ENCODE results near the gene BORCS6.
A peak's percentile ranks its signal among the peaks of the same experiment; 100 is the strongest.
"Not testable (repeated sequence)": the region's sequence is repeated elsewhere in the genome, so short reads cannot be mapped to it uniquely, and the experiment has no call there.

BORCS6 gene

DNA sequence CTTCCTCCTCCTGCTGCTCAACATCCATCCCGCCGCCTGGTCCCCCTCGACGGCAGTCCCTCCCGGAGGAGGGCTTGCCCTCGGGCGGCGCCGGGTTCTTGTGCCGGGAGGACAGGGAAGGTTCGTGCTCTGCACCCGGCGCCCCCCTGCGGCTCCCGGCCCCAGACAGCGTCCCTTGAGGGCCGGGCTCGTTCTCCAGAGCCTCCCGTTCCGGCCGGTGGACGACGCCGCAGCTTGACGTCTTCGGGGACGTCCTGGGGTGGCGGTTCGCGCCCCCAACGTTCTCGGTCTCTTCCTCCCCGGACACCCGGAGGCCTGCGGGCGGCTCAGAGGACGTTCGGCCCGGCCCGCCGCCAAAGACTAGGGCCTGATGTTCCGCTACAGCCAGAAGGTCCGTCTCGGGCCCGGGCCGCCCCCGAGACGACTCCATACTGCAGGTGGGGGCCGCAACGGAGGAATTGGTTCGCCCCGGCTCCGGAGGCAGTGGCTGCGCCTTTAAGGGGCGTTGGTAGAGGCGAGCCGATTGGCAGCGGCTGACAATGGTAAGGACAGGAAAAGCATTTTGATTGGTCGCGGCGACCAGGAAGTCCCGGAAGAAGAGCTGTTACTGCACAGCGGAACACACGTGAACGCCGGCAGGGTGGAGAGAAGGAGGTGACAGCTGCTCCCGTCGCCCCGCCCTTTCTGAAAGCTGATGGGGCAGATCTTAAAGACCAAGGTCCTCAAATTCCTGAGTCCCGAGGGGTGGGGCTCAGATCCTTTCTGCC lies at the start of gene BORCS6:
Gene BORCS6, minus strand, starts transcription at position 470 of the 767 bp plus-strand sequence. Its CDS starts 40 bp downstream, at position 430.
- peak; percentile 98 for DNase-seq

DNA sequence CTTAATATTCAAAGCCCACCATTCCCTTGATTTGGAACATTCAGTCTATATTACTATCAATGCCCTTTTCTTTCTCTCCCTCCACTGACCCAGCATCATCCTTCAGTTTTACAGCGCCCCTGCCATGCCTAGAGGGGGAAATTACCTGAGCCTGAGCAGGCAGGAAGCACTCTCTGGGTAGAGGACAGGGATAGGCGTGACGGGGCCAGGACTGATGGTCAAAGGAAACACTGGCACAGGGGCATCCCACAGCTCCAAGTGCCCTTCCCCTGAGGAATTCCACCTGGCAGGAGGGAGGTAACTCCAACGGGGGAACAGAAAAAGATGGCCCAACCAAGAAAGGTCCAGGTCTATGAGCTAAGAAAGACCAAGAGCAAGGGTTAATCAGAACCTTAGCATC lies 47.9 kb upstream of the BORCS6 start:
- no peak for DNase-seq

DNA sequence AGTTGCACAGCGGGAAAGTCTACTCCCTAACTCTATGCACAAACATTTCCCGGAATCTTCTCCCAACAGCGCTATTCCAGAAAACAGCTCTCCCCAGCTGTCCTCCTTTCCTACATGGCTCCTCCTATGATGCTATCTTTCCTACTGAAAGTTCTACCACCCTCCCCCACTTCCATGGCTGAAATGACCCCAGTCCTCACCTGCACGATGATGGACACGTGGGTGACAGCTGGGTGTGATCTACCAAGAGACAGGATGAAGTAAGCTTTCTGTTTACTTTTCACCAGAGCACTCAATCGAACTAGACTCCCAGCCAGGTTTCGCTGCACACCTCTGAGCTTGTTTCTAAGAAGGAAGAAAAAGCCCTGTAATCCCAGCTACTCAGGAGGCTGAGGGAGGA lies 47.2 kb upstream of the BORCS6 start:
- DNase-seq: no peak

DNA sequence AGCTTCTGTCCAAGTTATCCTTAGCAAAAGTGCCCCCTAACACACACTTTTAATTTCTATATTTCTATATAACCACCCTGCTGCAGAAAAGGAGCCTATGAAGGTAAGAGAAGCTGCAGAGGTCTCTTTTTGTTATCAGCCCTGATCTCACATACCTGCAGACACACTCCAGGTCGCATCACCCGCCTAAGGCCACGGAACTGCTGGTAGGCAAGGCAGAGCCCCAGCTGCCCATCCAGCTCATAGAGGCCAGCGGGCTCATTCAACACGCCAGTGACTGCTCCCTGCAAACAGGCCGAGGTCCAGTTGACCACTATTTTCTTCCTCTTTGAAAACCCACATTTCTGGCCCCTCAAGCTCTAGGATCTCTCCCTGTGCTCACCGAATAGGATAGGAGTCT lies 45.7 kb upstream of the BORCS6 start:
- no peak for DNase-seq

DNA sequence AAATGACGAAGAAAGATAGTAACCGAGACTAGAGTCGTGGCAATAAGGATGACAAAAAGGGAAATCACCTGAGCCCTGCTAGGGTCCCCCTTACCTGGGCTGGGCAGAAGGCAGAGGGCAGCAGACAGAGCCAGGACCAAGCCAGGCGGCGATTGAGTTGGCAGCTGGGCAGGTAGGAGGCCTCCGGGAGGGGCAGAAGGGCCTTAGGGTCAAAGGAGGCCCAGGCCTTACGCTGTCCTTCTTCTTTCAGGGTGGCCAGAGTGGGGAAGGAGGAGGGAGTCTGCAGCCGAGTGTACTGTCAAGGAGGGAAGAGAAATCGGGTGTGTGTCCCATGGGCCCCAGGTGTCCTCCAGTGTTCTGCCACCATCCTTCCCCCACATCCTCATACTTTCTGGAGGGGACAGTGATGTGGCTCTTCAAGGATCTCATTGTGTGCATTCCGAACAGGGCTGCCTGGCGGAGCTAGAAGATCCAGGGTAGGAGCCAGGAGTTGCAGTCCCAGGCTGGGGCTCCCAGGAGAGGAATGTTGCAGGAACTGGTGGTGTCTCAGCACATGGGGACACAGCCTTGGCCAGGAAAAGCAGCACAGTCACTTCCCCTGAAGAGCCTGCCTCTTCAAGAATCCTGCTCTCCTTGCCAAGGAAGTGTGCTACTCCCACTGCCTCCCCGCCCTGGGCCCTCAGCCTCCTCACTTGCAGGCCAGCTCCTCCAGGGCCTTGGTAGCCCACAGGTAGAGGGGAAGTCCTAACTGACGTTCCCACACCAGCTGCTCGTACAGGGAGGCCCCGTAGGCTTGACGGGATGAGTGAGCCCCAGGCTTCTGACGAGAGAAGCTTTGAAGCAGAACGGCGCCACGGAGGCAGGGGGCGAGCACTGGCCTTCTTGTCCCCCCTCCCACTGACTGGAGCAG lies 44.6 kb upstream of the BORCS6 start:
- no peak for DNase-seq

DNA sequence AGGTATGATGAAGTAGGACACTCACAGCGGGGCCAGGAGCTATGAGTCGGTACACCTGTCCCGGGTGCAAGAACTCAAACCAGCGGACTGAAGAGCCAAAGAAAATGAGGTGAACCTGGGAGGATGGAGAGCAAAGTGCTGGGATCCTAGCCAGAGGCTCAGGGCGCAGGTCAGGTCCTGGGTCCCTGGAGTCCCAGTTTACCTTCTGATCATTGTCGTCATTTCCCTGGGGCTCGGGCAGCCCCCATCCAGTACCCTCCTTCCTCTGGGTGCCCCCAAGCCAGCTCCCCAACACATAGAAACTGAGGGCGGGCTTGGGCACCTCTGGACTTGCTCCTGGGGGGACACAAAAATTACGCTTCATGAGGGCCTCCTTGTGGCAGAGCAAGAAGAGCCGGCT lies 41.7 kb upstream of the BORCS6 start:
- no peak for DNase-seq

DNA sequence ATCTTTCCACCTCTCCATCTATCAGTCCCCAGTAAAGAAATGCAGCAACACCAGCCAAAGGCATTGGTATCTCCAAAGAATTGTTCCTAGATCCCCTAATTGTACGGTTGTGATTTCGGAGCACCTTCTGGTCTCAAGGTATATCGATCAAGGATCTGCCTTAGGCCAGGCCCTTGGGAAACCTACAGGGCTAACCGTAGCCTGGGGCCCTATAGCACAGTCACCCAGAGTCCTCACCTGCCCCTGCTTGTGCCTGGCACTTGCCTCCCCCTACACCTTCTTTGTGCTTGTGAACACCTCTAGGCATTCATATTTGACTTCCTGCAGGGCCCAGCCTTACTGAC lies 37.2 kb upstream of the BORCS6 start:
- no peak for DNase-seq

DNA sequence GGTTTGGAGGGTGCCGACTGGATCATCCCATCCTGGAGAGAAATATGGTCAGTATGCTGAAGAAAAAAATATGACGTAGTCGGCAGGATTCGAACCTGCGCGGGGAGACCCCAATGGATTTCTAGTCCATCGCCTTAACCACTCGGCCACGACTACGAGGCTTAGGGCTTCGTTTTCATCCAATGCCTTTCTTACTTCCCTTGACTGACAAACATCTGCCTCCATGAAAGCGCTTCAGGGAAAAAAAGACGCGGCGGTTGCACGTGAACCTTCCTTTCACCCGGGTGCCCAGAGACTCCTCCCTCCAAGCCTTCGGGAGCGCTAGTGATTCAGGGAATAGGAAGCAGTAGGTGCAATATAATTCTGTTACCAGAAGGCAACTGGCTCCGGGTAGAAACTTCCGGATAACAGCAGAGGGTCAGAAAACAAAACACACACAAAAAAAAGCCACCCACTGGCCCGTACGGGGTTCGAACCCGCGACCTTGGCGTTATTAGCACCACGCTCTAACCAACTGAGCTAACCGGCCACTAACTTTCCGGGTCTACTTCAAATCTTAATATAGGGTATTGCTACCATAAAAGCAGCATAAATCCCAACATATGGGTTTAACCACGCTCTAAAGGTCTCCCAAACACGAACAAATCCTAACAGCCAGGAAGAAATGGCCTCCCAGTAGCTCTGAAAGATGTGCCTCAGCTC lies 36.7 kb upstream of the BORCS6 start:
- DNase-seq: peak; percentile 93

DNA sequence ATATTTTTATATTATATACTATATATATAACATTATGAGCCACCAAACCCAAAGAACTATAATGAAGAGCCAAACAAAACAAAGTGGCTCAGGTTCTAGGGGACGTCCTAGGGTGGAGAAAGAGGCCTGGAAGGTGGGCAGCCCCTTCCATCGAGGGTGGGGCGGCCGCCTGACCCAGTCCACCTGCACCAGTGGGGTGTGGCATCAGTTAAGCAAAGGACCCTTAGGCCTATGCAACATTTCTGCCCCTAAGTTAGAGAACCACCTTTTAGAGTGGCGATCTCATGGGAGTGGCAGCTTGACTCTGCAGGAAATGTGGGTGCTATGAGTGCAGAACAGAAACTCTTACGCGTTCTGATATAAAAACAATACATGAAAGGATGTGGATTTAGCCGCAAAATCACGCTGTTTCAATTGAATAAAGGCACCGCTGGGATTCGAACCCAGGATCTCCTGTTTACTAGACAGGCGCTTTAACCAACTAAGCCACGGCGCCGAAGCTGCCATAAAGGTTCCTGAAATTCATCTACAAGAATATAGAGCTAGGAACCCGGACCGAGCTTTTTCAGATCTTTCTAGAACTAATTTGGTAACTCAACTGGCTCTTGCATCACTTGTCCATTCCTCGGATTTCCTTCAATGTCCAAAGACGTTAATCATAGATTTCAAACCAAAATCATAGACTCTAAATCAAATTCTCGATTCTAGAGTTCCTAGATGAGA lies 36.0 kb upstream of the BORCS6 start:
- peak; percentile 76 for DNase-seq

DNA sequence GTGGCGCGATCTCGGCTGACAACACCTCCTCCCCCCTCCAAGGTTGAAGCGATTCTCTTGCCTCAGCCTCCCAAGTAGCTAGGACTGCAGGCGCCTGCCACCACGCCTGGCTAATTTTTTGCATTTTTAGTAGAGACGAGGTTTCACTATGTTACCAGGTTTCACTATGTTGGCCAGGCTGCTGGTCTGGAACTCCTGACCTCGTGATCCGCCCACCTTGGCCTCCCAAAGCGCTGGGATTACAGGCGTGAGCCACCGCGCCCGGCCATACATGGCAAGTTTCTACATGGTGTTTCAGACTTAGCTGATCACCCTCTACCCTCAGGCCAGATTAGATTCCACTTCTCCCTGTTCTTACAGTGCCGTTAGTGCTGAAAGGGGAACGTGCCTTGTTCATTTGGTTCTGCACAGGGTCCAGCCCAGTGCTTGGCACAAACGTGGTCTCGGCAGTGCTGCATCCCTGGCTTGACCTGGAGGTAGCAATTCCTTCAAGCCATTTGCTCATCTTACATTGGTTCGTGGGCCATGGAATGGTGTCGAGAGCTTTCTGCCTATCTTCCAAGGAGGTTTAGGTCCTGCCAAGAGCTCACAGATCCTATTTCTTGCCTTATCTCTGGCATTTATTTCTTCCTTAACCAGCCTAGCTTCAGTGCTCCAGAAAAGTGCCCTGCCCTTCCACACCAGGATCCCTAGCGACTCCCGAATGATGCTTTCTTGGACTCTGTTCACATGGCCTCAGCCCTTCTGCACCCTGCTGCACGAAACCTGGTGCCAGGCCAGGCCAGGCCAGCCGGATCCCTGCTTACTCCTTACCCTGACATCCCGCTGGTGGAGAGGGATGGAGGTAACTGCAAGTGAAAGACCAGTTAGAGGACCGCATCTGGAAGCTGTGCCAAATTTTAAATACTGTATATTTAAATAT lies 35.2 kb upstream of the BORCS6 start:
- DNase-seq: peak; percentile 38

DNA sequence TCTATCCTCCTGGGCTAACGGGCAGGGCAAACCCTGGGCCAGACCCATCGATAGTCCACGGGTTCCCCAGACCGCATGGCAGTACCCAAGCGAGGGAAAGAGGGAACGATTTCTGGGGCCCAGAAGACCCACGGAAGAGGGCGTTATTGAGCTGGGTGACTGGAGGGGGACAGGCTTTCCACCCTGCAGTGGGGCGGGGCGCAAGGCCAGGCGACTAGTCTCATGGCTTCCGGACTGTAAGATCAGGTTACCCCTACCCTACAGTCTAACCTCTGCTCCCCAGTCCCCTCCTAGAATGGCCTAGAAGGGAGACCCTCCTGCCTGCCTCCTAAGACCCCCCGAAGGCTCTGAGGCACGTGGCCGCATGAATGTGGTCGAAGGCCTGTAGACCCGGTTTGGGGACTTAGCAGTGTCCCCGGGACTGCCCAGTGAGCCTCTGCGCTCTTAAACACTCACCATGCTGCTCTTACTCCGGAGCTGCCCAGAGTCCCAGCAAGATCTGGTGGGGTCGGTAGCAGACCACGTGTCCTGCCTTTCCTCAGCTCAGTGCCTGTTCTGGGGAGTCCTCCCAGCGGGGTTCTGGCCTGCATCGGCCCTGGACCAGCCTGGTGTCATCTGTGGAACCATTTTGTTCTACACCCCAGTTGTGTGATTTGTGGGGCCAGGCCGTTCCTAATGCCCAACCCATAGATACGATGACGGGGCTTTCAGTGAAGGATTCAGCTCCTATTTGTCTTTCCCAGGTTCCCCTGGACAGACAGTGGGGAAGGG lies 33.6 kb upstream of the BORCS6 start:
- peak; percentile 81 for DNase-seq

DNA sequence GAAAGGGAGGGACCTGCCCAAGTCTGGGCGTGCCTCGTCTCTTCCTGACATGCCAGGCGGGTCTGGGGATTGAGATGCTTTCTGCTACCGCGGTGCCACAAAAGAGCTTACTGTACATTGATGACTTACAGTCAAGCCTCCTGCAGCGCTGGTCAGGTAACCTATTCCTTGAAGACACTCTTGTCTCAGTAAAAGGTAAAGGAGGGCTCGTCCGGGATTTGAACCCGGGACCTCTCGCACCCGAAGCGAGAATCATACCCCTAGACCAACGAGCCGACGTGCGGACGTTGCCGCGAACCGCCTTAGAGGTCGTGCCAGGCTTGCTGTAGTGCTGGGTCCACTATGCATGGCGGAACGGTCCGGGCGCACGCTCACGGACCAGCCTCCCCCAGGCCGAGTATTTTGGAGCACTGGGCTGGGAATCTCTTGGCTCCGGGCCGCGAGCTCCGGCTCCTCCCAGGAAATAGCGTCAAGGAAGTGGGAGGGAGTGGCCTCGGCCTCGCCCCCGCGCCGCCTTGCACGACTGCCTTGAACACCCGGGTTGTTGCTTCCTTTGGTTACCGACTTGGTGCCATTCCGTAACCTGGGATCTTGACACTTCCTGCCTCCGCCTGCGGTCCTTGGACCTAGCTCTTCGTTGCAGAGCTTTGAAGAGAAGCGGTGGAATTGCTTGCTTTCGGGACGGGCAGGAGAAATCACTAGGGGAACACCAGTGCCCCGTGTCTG lies 32.8 kb upstream of the BORCS6 start:
- peak; percentile 97 for DNase-seq

DNA sequence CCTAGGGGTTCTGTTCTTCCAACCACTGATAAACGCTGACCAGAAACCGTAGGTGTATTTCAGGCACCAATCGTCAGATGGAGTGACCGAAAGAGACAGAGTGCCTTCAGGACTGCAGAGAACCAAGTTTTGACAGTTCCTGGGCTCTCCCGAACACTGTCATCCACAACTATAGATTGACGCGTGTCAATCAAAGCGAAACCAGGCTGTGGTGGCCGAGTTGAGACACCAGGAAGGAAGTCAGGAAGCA lies 32.3 kb upstream of the BORCS6 start:
- DNase-seq: no peak

DNA sequence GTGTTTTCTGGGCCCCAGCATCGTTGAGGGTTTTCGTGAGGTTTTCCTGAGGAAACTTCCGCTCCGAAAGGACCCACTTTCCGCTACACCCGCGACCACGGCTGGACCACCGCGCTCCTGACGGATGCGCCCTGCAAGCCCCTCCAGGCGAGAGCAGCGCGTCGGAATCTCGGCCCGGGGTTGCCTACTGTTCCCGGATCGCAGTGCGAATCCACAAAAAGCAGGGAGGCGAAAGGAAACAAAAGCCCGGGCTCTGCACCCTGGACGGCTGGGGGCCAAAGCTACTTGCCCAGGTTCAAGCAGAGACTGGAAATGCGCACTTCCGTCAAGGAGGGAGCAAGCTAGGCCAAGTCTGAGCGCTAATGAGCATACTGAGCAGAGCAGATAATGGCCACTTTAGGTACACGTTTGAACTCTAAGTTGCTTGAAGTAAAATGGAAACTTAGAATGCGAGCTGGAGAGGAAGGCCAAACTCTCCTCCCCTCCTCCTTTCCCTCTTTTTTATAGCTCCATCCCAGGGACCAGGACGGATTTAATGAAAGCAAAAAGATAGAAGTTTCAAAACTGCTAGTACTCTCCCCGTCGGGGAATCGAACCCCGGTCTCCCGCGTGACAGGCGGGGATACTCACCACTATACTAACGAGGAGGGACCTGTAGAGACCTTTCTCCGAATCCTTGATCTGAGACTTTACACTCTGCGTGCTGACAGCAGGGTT lies 31.8 kb upstream of the BORCS6 start:
- peak; percentile 95 for DNase-seq

DNA sequence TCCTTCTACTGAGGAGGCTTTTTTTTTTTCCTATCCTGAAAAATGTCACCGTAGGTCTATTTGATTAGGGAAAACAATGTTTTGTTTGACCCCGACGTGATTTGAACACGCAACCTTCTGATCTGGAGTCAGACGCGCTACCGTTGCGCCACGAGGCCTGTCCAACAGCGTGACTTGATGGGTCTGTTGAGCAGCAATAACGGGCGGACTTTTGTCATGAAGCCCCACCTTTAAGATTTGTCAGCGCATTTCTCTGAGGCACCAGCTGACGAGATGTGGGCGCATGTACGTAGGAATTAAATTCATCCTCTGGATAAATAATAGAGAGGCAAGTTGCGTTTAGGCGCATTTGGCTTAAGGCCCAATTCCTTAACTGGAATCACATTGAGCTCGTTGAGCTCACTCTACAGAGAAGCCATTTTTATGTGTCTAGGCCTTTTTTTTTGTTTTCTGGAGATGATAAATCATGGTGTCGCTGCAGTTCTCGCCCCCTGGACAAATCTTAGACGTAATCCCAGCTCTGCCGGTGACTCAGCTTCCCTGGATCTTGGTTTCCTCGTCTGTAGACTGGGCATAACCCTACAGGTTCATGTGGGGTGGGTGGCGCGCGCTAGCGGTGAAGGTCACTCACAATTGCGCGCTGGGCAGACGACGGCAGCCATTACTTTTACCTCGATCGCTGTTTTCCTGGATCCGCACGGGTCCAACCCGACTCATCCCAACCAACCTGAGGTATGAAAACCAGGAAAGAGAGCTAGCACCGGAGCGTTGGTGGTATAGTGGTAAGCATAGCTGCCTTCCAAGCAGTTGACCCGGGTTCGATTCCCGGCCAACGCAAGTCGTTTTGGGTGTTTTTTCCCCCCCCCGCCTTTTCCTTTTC lies 31.0 kb upstream of the BORCS6 start:
- DNase-seq: peak; percentile 97

DNA sequence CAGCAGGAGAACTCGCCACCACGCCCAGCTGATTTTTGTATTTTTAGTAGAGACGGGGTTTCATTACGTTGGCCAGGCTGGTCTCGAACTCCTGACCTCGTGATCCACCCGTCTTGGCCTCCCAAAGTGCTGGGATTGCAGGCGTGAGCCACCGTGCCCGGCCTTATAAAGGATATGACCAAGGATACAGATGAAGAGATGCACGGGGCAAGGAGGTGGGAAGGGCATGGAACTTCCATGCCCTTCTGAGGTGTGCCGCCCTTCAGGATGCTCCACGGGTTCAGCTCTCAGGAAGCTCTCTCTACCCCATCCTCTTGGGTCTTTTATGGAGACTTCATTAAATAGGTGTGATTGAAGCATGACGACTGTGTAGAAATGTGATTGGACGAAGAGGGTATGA lies 24.0 kb upstream of the BORCS6 start:
- DNase-seq: not testable (repeated sequence)

DNA sequence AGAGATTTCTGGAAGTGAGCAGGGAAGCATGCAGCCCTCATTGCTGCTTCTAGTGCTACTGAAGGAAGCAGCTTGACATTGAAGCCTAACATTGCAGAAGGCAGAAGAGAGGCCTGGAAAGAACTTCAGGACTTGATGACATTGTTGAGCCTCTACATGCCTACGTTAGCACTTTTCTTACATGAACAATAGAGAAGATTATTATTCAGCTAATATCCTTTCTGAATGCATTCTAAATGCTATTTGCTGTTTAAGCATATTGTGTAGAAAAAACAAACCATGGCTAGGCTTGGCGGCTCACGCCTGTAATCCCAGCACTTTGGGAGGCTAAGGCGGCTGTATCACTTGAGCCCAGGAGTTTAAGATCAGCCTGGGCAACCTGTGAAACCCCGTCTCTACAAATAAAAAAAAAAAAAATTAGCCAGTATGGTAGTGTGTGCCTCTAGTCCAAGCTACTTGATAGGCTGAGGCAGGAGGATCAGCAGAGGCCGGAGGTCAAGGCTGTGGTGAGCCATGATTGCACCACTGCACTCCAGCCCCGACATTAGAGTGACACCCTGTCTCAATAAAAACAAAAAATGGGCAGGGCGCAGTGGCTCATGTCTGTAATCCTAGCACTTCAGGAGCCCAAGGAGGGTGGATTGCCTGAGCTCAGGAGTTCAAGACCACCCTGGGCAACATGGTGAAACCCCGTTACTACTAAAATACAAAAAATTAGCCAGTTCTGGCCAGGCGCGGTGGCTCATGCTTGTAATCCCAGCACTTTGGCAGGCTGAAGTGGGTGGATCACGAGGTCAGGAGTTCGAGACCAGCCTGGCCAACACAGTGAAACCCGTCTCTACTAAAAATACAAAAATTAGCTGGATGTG lies 22.6 kb upstream of the BORCS6 start:
- DNase-seq: no peak
